ENCODE data around the gene GSK3B. TPM values are rescaled to one million over a fixed set of nuclear protein-coding genes. Genes with fewer than 3 reads are reported as not detected.
A peak's percentile ranks its signal among the peaks of the same experiment; 100 is the strongest.

The GSK3B gene
- total RNA-seq, 1 donor from 2014 or later, result 60.8 TPM

- Histone ChIP-seq H3K27me3 (ENCODE audit: control insufficient read depth, insufficient read depth, low read length) (no peaks in the 10 kb centered on the region), H3K36me3 (ENCODE audit: control insufficient read depth, insufficient read depth, low read length) (no peaks in the 10 kb centered on the region), H3K4me3 (ENCODE audit: low read depth, low read length) (no peak overlapping the region)
- TF ChIP-seq CTCF (IDR thresholded peaks at IDR 0.05; ENCODE audit: insufficient read depth, low read length, severe bottlenecking), result peak; percentile 13
- no peak for FAIRE-seq
- DNase-seq (ENCODE audit: low read depth), result no peak
Measured at GRCh38 chr3:120072867-120073525, 21.3 kb downstream of the GSK3B start.

- H3K36me3 ChIP-seq (ENCODE audit: control insufficient read depth, insufficient read depth, low read length), result no peaks in the 10 kb centered on the region
- H3K4me3 ChIP-seq (ENCODE audit: low read depth, low read length), result no peak overlapping the region
- no peaks in the 10 kb centered on the region for H3K27me3 ChIP-seq (ENCODE audit: control insufficient read depth, insufficient read depth, low read length)
- no peak for TF ChIP-seq CTCF (IDR thresholded peaks at IDR 0.05; ENCODE audit: insufficient read depth, low read length, severe bottlenecking)
- no peak for DNase-seq (ENCODE audit: low read depth)
- no peak for FAIRE-seq
Measured at GRCh38 chr3:120071259-120071658, 23.0 kb downstream of the GSK3B start.

- Histone ChIP-seq H3K36me3 (ENCODE audit: control insufficient read depth, insufficient read depth, low read length) (no peaks in the 10 kb centered on the region), H3K4me3 (ENCODE audit: low read depth, low read length) (no peak overlapping the region), H3K27me3 (ENCODE audit: control insufficient read depth, insufficient read depth, low read length) (no peaks in the 10 kb centered on the region)
- FAIRE-seq (no peak), DNase-seq (ENCODE audit: low read depth) (no peak)
- no peak for TF ChIP-seq CTCF (IDR thresholded peaks at IDR 0.05; ENCODE audit: insufficient read depth, low read length, severe bottlenecking)
Measured at GRCh38 chr3:120070263-120070981, 23.8 kb downstream of the GSK3B start.

GRCh38 chr3:120067083-120067482 is 27.2 kb downstream of the GSK3B start:
- Histone ChIP-seq H3K4me3 (ENCODE audit: low read depth, low read length) (no peak overlapping the region), H3K27me3 (ENCODE audit: control insufficient read depth, insufficient read depth, low read length) (no peaks in the 10 kb centered on the region), H3K36me3 (ENCODE audit: control insufficient read depth, insufficient read depth, low read length) (no peaks in the 10 kb centered on the region)
- no peak for DNase-seq (ENCODE audit: low read depth)
- TF ChIP-seq CTCF (IDR thresholded peaks at IDR 0.05; ENCODE audit: insufficient read depth, low read length, severe bottlenecking), result no peak
- no peak for FAIRE-seq

GRCh38 chr3:120066634-120067033 is 27.6 kb downstream of the GSK3B start:
- FAIRE-seq, result no peak
- TF ChIP-seq CTCF (IDR thresholded peaks at IDR 0.05; ENCODE audit: insufficient read depth, low read length, severe bottlenecking), result no peak
- H3K27me3 ChIP-seq (ENCODE audit: control insufficient read depth, insufficient read depth, low read length), result no peaks in the 10 kb centered on the region
- no peaks in the 10 kb centered on the region for H3K36me3 ChIP-seq (ENCODE audit: control insufficient read depth, insufficient read depth, low read length)
- no peak overlapping the region for H3K4me3 ChIP-seq (ENCODE audit: low read depth, low read length)
- DNase-seq (ENCODE audit: low read depth), result no peak

Data from bronchial epithelial cell (primary cell).